GM18873 (cell line): ENCODE results near the gene KCNH6.

Experiments
- ATAC-seq: cut with Tn5 transposase; IDR thresholded peaks from one replicate; pipeline ENCODE4 v1.9.1; 2021; ENCODE audit warnings: mild to moderate bottlenecking, moderate library complexity, moderate number of reproducible peaks; ENCODE audit not compliant: unreplicated experiment, low FRiP score

KCNH6 gene

DNA sequence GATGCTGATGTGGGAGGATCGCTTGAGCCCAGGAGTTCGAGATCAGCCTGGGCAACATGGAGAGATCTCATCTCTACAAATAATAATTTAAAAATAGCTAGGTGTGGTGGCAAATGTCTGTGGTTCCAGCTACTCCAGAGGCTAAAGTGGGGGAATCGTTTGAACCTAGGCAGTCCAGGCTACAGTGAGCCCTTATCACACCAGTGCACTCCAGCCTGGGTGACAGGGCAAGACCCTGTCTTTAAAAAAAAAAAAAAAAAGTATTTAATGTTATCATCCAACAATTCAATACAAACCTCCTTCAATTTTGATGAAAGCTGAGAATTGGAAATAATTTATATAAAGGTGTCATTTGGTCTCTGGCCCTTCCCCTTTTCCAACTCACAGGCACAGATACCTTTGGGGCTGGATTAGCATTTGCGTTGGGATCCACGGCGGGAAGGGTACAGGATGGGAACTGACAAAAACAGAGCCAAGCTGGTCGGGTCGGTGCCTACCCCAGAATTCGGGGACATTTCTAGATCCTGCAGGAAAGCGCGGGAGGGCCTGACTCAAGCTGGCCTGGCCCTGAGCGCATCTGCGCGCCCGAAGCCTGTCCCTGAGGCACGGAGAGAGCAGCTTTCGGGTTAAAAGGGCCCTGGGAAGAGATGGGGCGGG, 26.3 kb downstream of the KCNH6 start:
- no peak for ATAC-seq

DNA sequence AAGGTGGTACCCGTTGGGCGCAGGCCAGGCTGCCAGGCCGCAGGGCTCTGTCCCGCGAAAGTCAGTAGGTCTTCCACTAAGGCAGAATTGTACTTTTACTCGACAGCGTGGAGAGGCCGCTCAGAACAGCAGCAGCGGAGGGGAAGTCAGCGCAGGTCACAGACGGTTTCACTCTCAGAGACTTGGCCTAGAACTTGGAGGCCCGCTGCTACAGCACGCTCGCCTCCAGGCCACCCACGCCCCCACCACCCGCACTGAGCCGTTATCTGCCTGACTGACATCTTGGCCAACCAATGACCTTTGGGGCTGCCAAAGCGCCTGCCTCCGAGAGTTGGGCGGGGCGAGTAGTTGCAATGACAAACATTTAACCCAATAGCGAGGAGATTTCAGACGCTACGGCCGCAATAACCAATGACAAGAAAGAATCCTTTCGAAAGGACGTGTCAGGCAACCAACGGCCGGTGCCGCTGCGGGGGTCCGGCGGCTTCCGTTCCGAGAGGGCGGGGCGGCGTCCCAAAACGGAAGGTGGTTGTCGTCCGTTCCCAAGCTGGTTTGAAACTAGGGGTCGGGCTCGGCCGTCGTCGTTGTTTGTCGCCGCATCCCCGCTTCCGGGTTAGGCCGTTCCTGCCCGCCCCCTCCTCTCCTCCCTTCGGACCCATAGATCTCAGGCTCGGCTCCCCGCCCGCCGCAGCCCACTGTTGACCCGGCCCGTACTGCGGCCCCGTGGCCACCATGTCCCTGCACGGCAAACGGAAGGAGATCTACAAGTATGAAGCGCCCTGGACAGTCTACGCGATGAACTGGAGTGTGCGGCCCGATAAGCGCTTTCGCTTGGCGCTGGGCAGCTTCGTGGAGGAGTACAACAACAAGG, 27.0 kb downstream of the KCNH6 start, which contains the start of gene DCAF7:
Gene DCAF7, plus strand, starts transcription at position 532 of the 871 bp plus-strand sequence. Its CDS starts 201 bp downstream, at position 733.
- ATAC-seq = peak; percentile 95

DNA sequence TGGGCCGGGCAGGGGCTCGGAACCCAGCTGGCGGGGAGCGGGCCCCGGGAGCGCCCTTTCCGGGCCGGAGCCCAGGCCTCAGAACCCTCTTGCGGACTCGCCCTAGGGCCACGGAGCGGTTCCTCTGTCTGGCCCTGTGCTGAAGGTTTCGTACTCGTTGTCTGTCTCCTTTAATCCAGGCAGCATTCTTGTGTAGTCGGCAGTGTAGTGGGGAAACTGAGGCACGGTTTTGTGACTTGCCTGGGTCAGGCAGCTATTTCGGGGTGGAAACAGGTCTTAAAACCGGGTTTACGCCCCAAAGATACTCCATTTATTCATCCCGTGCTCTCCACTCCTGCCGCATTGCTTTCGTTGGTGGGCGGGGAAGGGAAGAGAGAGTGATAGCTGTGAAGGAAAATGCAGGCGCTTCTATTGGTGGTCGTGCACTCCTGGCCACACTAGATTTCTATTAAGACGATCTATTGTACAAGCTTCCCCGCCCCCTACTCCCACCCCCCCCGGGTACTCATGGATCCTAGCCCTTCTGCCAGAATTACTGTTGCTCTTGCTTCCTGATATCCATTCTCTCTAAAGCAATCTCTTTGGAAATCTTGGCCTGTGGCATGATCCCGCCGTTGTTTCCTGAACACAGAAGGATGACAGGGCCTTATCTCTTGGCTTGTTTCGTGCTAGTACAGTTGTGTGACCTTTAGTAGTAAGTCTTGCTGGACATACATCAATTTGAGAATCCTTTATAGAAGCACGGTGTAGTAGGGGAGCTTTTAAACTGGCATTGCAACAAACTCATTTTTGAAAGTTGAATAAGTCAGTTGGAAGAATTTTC, 27.9 kb downstream of the KCNH6 start:
- ATAC-seq = no peak

DNA sequence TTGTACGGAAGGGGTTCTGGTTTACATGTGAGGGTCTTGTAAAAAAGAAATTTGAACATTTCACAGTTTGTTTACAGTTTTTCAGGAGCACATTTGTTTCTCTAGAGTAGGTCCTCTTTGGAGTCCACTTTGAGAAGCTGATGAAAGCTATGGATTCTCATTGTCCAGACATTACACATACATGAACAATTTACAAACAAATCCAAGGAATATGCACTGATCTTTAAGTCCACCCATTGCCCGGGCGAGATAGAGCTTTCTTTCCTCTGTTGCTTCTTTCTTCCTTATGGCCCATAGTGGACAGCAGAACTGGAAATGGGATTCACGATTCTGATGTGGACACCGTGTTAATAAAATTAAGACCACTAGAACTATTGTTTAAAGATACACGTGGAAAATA, 29.1 kb downstream of the KCNH6 start:
- ATAC-seq = no peak

DNA sequence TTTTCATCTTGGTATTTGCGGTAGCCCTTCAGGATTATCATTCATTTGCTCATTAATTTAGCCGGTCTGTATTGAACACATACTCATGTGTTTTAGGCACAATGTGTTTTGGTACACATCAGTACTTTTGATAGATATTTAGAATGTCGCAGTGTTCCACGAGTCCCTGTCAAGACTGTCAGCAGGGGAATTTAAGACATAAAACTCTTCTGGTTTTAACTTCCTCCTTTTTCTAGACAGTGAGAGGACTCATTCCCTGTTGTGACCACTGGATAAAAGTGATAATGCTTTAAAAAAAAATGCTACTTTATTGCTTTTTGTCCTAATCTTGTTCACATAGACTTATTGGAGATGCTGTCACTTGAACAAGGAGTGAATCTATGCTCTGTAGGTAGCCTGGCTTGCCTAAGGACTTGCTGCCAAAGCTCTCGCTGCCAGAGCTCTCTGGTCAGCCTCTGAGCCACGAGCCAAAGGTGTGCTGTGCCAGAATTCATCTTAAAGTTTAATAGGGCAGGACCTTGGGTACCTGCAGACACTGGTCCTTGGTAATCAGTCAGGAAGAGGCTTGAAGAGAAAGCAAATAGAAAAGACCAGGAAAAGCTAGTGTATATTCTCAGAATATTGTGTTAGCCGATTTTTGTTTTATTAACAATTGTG, 32.5 kb downstream of the KCNH6 start:
- no peak for ATAC-seq

DNA sequence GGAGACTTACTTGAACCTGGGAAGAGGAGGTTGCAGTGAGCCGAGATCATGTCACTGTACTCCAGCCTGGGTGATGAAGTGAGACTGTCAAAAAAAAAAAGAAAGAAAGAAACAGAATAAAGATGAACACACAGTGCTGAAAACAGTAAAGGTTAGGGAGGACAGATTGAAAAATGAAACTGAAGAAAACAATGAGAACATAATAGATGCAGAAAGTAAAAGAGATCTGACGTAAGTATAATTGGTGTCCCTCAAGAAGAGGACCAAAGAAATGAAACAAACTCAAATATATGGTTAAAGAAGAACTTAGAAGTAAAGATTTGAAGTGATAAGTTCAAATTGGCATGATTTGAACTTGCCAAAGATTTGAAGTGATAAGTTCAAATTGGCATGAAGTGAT, 34.3 kb downstream of the KCNH6 start:
- ATAC-seq = no peak

DNA sequence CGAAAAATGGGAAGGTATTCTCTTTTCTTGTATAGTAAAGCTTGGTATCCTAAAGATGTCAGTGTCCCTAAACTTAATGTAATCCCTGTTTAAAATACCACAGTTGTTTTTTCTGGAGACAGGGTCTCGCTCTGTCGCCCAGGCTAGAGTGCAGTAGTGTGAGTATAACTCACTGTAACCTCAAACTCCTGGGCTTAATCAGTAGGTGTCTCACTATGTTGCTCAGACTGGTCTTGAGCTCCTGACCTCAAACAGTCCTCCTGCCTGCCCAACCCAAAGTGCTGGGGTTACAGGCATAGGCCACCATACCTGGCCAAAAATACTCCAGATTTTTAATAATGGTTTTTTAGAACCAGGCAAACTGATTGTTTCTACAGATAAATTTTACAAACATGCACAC, 35.3 kb downstream of the KCNH6 start:
- no peak for ATAC-seq

DNA sequence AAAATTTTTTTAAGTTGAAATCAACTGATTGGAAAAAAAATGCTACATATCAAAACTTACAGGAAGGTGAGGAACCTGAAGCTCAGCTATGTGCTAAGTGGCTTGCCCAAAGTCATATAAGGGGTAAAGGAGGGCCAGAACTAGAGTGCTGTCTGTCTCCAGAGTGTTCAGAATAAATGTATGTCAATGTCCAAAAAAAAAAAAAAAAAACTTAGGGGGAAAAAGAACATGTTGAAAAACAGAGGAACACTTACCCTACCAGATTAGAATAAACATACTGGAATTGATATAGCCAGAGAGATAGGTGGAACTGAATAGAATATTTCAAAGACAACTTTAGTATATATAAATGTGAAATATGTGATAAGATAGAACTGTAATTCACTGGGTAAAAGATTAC, 38.7 kb downstream of the KCNH6 start:
- ATAC-seq = no peak

DNA sequence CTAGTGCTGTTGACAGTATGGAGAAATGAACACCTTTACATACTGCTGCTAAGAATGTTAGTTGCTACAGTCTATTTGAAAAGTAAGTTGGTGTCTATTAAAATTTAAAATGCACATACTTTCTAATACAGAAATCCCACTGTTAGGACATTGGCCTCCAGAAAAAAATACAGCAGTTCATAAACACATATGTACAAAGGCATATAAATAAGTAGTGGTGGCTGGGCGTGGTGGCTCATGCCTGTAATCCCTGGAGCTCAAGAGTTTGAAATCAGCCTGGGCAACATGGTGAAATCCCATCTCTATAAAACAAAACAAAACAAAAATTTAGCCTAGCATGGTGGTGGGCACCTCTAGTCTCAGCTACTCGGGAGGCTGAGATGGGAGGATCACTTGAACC, 40.2 kb downstream of the KCNH6 start:
- no peak for ATAC-seq

DNA sequence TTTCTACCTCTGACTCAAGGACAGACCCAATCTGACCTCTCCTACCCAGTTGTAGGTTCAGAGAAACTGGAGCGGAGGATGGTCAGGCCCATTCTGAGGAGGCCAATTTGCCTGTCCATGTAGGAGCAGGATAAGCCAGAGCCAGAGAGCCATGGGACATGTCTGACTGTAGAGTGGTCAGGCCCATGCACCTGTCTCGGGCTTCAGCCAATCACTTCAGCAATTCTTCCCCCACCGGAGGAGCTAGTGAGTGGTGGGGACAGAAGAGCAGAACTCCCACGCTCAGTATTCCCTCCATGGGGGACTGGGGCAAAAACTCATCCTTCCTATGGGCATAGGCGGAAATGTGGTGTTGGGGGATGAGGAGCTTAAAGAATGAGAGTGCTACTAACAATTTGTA, 41.4 kb downstream of the KCNH6 start:
- no peak for ATAC-seq

DNA sequence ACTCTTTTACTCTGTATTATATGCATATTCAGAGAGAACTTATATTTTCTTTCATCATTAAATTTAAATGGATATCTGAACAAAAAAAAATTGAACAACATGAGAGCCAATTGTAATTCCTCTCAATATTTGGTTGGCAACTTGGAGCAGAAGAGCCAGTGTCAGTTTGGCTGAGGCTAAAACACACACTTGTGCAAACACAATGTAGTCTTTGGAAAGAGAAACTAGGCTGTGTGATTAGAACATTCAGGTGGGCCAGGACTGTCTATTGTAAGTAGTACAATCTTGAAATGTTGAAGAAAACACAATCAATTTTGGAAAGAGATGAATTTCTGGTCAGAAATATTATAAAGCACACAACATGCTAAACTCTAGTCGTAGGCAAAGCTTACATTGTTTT, 44.1 kb downstream of the KCNH6 start:
- ATAC-seq = no peak

DNA sequence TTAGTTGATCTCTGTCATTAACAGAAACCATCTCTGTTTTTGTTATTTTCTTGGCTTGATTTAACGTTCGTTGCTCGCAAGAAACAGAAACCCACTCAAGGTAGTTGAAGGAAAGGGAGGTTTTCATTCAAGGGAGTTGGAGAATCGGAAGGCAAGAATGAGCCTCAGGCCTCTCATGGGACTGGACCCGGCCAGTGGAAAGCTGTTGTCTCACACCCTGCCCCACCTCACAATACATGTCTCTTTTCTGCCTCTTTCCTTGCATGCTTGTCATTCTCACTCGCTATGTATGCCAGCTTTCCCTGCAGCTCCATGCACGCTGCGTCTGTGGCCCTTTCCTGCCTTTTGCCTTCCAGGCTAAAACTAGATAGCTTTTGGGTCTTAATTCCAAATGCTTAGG, 45.4 kb downstream of the KCNH6 start:
- ATAC-seq = no peak

DNA sequence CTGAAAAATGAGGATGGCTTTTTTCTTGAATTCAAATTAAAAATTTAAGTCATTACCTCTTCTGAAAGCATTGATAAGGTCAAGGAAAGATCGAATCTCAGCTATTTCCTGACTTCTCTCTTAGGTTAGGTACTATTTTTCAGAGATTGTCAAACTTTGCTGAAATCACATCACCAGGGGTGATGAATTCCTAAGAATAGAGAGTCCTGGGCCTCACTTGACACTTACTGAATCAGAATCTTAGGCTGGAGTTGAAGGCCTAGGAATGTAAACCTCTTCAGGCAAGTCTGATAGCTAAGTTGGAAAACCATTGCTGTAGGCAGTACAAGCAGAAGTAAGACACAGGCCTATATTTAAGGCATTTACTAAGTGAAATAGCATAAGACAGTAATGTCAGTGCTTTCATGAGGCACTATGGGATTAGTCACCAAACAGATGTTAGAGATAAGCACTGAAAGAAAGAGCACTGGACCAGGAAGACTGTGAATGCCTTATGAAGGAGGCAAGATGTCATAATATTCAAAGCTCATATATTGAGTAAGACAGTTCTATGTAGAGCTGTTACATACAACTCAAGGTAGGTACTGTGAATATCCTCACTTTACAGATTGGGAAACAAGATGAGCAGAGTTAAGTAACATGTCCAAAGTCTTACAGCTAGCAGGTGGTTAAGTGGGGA, 48.6 kb downstream of the KCNH6 start:
- ATAC-seq = no peak

DNA sequence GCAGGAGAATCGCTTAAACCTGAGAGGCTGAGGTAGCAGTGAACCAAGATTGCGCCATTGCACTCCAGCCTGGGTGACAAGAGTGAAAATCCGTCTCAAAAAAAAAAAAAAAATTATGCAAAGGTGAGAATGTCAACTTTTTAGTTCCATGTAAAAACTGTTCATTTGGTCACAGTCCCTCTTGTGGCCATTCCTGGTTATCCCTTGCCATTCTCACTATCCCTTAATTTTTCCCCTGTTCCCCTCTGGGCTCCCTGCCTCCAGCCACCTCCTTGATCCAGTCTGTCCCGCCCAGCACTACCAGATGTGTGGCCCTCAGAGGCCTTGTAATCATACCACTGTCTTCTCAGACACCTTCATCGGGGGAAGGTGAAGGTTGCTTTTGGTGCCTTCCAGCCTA, 50.5 kb downstream of the KCNH6 start:
- ATAC-seq = no peak

DNA sequence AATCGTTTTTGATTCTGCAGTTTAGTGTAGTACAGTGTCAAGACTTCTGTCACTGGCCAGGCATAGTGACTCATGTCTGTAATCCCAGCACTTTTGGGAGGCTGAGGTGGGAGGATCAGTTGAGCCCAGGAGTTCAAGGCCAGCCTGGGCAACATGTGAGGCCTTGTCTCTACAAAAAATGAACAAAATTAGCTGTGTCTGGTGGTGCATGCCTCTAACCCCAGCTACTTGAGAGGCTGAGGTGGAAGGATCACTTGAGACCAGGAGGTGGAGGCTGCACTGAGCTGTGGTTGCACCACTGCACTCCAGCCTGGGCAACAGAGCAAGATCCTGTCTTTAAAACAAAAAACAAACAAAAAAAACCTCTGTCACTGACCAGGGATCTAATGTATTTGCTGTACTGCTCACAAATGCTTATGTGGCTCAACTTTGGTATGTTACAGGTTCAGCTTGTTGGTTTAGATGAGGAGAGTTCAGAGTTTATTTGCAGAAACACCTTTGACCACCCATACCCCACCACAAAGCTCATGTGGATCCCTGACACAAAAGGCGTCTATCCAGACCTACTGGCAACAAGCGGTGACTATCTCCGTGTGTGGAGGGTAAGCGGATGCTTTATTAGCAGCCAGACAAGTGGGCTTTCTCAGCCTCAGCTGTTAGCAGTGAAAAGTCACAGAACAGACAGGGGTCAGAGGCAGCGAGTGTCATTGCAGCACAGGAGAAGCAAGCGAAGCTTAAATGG, 55.0 kb downstream of the KCNH6 start:
- no peak for ATAC-seq

DNA sequence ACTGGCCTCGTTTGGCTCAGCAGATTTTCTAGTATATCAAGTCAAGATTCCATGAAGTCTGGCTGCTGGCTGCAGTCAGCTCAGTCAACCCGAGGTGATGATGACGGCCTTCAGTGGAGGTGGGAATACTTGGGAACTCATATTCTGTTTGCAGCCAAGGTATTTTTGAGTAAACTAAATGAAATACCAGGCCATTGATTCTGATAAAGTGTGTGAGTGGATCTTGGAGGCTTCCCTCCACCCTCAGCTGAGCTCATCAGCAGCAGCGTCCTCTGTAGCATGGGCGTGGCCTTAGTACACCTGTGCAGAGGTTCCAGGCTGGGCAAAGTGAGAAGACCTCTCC, 55.6 kb downstream of the KCNH6 start:
- ATAC-seq = no peak

DNA sequence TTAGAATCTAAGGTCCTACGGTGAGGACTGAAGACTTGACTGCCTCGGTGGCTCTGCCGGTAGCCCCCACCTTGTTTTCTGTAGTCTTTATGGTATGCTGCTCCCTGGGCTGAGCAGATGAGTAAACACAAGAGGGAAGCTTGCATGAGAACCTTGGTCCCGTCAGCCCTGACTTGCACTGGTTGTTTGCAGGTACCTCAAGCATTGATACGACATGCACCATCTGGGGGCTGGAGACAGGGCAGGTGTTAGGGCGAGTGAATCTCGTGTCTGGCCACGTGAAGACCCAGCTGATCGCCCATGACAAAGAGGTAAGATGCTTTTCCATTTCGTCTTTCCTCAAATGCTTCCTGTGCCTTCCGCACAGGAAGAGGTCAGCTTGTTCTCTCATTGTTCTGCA, 56.5 kb downstream of the KCNH6 start:
- no peak for ATAC-seq

DNA sequence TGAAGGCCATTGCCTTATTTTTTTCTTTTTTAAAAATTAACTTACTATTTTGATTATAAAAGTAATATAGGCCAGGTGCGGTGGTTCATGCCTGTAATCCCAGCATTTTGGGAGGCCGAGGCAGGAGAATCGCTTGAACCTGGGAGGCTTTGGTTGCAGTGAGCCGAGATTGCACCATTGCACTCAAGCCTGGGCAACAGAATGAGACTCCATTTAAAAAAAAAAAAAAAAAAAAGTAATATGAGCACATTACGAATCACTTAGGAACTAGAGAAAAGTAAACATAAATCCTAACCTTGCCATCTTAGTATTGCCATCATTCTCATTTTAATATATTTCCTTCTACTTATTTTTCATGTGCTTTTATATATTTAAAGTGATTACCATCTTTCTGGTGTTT, 64.6 kb downstream of the KCNH6 start:
- no peak for ATAC-seq

DNA sequence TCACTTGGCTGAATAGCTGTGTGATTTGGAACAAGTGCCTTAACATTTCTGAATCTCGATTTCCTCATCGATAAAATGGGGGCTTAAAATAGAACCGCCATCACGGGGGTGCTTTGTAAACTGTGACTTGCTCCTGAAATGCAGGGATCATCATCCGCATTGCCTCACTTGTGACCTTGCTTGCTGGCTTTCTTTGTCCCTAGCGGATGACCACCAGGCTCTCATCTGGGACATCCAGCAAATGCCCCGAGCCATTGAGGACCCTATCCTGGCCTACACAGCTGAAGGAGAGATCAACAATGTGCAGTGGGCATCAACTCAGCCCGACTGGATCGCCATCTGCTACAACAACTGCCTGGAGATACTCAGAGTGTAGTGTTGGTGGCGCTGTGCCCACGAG, 65.6 kb downstream of the KCNH6 start:
- ATAC-seq = no peak

DNA sequence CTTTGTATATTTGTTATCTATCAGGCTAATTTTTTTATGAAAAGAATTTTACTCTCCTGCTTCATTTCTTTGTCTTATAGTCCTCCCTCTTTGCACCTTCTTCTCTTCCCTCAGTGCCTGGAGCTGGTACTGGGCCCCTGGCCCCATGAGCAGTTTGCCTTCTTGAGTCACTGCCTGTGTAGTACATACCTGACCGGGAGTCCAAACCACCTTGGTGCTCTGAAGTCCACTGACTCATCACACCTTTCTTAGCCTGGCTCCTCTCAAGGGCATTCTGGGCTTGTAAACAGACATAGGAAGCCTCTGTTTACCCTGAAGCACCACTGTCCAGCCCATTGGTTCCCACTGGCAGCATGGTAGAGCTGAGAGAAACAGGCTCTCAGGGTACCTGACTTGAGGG, 66.5 kb downstream of the KCNH6 start:
- ATAC-seq = no peak
